ENCODE data around the gene PTX4.

DNA sequence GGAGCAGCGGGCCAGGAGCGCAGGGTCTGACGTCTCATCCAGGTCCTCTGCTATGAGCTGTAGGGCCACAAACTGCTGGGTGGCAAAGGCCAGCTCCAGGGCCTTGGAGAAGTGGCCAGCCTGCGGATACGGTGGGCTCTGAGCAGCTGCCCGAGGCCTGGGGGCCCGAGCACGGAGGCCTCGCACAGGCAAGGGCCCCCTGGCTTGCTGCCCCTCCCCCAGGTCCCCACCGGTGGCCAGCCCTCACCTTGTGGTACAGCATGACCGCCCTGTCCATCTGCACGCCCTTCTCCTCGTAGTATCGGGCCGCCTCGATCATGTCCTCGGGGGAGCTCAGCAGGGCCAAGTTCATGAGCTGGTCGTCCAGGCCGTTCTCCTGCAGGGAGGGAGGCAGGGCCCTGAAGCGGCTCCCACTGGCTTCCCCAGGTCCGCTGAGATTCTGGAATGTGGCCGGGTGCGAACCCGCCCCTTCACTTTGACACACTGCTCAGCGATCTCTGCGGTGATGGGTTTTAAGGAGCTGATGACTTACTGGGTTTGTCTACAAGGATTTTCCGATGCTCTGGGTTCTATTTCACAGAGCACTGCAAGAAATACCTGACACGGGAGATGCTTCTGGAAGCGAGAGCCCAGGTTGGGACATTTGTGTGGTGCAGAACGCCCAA is 35.0 kb upstream of the PTX4 start:
- TF ChIP-seq, protein P1, sequence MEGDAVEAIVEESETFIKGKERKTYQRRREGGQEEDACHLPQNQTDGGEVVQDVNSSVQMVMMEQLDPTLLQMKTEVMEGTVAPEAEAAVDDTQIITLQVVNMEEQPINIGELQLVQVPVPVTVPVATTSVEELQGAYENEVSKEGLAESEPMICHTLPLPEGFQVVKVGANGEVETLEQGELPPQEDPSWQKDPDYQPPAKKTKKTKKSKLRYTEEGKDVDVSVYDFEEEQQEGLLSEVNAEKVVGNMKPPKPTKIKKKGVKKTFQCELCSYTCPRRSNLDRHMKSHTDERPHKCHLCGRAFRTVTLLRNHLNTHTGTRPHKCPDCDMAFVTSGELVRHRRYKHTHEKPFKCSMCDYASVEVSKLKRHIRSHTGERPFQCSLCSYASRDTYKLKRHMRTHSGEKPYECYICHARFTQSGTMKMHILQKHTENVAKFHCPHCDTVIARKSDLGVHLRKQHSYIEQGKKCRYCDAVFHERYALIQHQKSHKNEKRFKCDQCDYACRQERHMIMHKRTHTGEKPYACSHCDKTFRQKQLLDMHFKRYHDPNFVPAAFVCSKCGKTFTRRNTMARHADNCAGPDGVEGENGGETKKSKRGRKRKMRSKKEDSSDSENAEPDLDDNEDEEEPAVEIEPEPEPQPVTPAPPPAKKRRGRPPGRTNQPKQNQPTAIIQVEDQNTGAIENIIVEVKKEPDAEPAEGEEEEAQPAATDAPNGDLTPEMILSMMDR (IDR thresholded peaks at IDR 0.05), result no peak
- TF ChIP-seq POLR2A (IDR thresholded peaks at IDR 0.05), result no peak
